ENCODE data around the gene SSTR3.

The SSTR3 gene

GRCh38 chr22:37241351-37242142 is 29.3 kb upstream of the SSTR3 start:
- no peak overlapping the region for H3K4me3 ChIP-seq (ENCODE audit: low read depth, low read length)

GRCh38 chr22:37240941-37241320 is 28.7 kb upstream of the SSTR3 start:
- H3K4me3 ChIP-seq (ENCODE audit: low read depth, low read length): no peak overlapping the region
- no peak for TF ChIP-seq CTCF (IDR thresholded peaks at IDR 0.05; ENCODE audit: low read depth, low read length)

More at GRCh38 chr22:37241351-37242142, 29.3 kb upstream of the SSTR3 start:
- TF ChIP-seq CTCF (IDR thresholded peaks at IDR 0.05; ENCODE audit: low read depth, low read length): no peak

GRCh38 chr22:37240240-37240940 is 28.1 kb upstream of the SSTR3 start:
- no peak for TF ChIP-seq CTCF (IDR thresholded peaks at IDR 0.05; ENCODE audit: low read depth, low read length)
- H3K4me3 ChIP-seq (ENCODE audit: low read depth, low read length): no peak overlapping the region

GRCh38 chr22:37239336-37240239 is 27.3 kb upstream of the SSTR3 start:
- TF ChIP-seq CTCF (IDR thresholded peaks at IDR 0.05; ENCODE audit: low read depth, low read length): no peak
- H3K4me3 ChIP-seq (ENCODE audit: low read depth, low read length): no peak overlapping the region

GRCh38 chr22:37237371-37238268 is 25.3 kb upstream of the SSTR3 start:
- no peak for TF ChIP-seq CTCF (IDR thresholded peaks at IDR 0.05; ENCODE audit: low read depth, low read length)
- H3K4me3 ChIP-seq (ENCODE audit: low read depth, low read length): no peak overlapping the region

- no peak for TF ChIP-seq CTCF (IDR thresholded peaks at IDR 0.05; ENCODE audit: low read depth, low read length)
- no peak overlapping the region for H3K4me3 ChIP-seq (ENCODE audit: low read depth, low read length)
Measured at GRCh38 chr22:37235897-37236607, 23.8 kb upstream of the SSTR3 start.
